GM19395 (cell line): ENCODE measurements around the gene ATCAY.

ENCODE experiments used
- ATAC-seq: cut with Tn5 transposase; IDR thresholded peaks from one replicate; pipeline ENCODE4 v1.9.1; 2021; ENCODE audit warnings: mild to moderate bottlenecking, moderate library complexity; ENCODE audit not compliant: unreplicated experiment

The ATCAY gene, protein sequence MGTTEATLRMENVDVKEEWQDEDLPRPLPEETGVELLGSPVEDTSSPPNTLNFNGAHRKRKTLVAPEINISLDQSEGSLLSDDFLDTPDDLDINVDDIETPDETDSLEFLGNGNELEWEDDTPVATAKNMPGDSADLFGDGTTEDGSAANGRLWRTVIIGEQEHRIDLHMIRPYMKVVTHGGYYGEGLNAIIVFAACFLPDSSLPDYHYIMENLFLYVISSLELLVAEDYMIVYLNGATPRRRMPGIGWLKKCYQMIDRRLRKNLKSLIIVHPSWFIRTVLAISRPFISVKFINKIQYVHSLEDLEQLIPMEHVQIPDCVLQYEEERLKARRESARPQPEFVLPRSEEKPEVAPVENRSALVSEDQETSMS

DNA sequence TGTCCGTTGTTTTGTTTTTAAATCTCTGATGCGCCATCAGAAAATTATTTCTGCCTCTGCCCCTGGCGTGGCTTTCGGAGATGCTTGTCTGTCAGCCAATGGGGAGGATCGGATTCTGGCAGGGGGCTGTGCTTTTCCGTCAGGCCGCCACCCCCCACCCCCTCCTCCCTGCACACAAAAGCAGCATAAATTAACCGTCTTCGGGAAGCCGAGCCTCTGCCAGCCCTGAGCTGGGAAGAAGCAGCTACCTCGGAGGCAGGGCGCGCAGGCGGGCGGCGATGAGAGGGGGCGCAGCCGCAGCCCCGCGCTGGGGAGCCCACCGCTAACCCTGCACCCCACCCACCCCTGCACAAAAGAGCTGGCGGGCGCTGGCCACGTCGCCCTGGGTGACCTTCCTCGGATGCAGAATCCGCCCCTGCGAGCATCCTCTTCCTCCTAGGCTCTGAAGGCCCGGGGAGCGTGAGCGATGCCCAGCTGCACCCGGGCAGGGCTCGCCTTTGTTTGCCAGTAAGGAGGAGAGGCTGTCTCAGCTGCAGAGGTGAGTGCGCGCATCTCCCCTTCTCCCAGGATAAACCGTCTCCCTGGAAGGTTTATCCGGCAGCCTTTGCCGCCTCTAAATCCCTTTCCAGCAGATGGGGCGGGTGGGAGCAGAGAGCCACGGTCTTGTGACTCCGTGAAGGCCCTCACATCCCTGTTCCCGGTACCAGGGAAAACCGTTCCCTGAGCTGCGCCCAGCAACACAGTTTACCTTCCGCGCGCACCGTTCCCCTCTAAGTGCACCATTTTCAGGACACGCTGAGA lies at the start of gene ATCAY:
Gene ATCAY (plus strand): TSS at position 215 of the 801 bp plus-strand sequence. CDS start 5,083 bp downstream, outside the sequence.
- no peak for ATAC-seq

DNA sequence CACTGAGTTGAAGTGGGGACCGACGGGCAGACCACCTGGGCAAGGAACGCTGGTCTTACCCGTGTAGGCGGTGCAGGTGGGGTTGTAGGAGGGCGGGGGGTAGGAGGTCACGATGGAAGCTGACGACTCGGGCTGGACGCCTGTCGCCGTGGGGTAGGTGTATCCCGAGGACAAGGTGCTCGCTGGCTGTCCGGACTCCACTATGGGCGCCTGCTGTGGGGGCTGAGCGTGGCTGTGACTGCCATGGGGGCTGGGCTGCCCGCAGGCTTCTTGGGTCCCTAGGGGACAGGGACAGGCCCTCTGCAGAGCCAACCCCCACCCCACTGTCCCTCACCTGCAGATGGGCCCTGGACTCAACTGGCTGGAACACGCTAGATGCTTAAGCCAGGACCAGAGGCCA lies 48.9 kb upstream of the ATCAY start:
- no peak for ATAC-seq

DNA sequence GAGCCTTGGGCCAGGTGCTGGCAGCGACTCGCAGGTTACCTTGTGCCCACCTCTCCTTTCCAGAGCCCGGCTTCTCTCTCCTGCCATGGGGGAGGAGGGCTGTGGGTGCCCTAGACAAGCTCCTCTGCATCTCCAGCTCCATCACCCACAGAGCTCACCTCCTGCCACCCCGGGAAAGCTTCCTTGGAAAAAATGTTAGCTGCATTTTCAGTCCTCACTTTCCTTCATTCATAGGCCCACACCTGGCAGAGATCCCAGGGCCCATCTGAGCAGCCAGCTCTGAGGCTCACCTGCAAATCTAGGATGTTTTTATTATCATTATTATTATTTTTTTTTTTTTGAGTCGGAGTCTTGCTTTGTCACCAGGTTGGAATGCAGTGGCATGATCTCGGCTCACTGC lies 48.5 kb upstream of the ATCAY start:
- no peak for ATAC-seq

DNA sequence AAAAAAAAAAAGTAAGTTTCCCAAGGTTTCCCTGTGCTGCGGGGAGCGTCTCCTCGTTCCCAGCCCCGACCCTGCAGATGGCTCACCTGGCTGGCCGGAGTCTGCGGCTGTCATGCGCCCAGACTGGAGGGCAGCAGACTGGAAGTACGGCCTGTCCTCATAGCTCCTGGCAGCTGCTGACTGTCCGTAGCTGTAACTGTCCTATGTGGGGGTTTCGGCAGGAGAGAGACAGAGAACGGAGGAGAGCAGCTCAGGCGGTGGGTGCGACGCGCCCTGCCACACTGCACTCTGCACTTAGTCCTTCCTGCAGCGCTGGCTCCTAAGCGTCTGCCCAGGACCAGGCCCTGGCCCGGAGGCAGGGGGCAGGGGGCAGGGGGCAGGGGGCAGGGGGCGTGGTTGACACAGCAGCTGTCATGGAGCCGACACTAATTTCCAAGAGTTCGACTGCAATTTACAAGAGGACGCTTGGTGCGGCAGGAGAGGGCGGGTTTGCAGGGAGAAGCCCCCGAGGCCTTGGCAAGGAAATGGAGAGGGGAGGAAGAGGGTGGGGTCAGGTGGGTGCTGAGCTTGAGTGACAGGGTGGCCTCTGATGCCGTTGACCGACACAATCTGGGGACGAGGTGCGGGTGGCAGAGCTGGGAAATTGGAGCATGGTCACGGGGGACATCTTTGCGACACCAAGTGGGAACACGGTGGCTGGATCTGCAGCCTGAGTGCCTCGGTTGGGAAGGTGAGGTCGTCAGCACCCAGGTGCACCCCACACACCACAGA lies 46.7 kb upstream of the ATCAY start:
- ATAC-seq, result no peak

DNA sequence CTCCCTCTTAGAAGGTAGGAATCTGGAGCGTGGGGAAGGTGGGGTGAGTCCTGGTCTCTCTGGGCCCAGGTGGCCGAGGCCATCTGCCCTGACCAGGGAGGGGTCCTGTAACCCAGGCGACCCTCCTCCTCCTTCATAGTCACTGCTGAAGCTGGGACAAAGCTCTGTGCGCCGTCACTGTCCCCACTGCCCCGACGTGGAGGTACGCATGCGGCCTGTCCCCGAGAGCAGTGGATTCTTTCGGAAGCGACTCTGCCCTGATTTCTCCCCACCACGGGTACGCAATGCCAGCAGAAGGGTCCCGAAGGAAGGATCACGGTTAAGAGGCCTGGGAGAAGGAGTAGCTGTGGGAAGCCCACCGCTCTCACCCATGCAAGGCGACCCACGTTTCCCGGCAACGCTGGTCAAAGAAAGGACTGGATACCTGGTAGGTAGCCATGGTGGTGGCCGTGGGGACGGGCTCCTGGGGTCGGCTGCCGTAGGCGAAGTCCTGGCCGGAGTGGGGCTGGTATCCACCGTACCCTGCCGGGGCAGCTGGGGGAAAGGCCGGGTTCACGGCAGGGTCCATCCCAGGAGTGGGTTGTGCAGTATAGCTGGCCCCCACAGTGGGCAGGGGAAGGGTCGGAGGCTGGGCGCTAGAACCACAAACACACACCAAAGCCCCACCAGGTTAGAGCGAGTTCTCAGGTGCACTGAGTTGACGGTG lies 46.0 kb upstream of the ATCAY start:
- ATAC-seq, result no peak

DNA sequence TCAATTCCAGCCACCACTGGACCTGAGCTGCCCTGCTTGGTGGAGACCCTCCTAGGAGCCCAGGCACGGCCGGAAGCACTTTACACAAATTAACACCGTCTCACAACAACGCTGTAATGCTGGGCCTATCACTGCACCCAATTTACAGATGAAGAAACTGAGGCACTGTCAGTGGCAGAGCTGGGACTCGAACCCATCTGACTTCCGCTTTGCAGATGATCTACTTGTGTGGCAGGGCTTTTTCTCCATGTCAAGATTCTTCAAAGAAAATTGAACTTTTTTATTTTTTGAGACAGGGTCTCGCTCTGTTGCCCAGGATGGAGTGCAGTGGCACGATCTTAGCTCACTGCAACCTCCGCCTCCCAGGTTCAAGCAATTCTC lies 45.4 kb upstream of the ATCAY start:
- ATAC-seq, result no peak

DNA sequence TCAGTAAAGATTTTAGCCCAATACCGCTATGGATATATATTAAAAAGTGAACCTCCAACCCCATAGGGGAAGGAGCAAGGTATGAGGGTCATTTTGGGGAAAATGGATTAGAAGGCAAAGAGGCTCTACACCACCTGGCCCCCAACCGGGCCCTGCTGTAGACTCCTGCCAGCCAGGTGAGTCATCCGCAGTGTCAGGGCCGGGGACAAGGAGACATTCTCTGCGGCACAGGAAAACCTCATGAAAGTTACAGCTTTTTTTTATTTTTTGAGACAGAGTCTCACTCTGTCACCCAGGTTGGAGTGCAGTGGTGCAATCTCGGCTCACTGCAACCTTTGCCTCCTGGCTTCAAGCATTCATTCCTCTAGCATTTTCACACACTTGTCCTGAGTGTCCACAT lies 43.6 kb upstream of the ATCAY start:
- no peak for ATAC-seq

DNA sequence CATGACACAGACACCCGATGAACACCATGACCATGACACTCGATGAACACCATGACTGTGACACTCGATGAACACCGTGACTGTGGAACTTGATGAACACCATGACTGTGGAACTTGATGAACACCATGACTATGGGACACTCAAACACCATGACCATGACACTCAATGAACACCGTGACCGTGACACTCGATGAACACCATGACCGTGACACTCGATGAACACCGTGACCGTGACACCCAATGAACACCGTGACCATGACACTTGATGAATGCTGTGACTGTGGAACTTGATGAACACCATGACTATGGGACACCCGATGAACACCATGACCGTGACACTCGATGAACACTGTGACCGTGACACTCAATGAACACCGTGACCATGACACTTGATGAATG lies 43.2 kb upstream of the ATCAY start:
- no peak for ATAC-seq

DNA sequence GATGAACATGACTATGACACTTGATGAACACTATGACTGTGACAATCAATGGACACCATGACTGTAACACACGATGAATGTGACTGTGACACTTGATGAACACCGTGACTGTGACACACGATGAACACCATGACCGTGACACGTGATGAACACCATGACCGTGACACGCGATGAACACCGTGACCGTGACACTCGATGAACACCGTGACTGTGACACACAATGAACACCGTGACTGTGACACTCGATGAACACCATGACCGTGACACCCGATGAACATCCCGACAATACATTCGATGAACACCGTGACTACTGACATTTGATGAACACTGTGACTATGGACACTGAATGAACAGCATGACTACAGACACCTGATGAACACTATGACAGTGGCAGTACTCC lies 42.6 kb upstream of the ATCAY start:
- no peak for ATAC-seq

DNA sequence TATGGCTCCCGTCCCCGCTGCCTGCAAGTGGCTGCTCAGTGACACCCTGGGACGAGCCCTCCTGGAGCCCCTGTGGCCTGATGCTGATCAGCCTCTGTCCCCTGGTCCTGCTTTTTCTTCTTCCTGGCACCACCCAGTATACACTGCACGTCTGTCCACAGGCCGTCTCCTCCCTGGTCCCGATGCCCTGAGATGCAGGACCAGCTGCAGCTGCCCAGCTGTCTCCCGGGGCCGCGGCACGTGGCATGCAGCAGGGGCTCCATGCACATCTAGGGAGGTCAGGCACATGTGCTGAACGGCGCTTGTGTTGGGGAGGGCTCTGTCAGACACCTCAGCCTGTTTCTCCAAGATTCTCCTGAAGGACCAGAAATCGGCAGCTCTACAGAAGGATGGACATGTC lies 41.8 kb upstream of the ATCAY start:
- no peak for ATAC-seq

DNA sequence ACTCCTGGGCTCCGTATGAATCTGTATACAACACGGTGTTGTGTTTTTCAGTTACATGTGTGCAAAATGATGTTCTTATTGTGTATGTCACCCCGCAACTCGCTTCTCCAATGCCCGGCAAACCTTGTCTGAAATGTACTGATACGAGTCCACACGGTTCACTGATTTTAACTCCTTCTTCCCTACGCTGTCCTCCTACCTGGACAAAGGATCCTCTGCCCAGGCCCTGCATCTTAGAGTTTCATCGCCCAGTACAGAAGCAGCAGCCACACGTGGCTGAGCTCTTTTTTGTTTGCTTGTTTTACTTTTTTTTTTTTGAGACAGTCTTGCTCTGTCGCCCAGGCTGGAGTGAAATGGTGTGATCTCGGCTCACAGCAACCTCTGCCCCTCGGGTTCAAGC lies 40.5 kb upstream of the ATCAY start:
- ATAC-seq, result no peak

DNA sequence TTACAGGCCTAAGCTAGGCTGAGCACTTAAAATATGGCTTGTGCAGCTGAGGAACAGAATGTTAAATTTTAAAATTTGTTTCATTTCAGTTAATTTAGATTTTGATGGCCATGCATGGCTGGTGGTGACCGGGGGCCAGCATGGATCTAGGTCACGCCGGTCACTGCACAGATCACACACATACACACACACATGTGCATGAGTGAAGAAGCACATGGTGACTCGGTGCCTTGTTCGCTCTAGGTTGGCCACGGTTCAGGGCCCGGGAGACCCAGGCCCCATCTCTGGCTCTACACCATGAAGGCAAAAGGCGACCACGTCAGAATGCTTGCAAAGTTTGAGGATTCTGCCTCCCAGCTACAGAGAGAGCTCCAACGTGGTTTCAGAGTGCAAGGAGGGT lies 39.7 kb upstream of the ATCAY start:
- no peak for ATAC-seq

DNA sequence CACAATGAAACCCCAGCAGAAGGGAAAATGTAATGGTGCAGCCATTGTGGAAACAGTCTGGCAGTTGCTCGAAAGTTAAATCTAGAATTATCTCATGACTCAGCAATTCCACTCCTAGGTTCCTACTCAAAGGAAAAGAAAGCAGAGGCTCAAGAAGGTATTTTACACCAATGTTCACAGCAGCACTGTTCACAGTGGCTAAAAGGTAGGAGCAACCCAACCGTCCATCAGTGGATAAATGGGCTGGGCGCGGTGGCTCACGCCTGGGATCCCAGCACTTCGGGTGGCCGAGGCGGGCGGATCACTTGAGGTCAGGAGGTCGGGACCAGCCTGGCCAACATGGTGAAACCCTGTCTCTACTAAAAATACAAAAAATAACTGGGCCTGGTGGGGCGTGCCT lies 37.5 kb upstream of the ATCAY start:
- no peak for ATAC-seq

DNA sequence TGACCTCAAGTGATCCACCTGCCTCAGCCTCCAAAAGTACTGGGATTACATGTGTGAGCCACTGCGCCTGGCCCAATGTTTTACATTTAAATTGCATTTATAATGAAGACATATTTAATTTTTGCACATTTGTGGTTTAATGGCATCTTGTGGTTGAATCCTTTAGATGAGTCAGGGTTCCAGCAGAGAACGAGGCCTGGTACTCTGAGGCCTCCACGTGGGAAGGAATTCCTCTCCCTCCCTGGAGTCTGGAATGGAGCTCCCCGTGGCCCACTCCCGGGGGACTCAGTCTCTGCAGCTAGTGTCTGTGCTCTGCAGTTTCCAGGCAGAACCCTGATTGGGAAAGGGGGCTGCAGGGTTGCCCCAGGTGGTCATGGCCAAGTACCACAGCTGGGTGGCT lies 35.9 kb upstream of the ATCAY start:
- no peak for ATAC-seq

DNA sequence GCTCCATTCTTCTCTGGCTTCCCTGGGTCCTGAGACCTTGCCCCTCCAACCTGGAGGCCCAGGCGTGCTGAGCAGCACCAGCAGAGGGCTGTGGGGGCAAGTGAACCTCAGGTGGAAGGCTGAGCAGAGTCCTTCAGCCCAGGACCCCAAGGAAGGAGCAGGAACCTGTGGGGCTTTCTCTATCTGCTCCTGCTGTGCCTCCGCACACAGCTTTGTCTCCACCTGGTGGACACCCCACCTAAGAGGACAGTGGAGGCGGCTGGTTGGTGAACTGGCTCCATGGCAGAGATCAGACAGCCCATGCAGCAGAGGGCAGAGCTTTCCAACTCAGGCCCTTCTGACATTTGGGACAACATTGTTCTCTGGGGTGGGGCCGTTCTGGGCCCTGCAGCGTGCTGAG lies 31.4 kb upstream of the ATCAY start:
- ATAC-seq, result no peak

DNA sequence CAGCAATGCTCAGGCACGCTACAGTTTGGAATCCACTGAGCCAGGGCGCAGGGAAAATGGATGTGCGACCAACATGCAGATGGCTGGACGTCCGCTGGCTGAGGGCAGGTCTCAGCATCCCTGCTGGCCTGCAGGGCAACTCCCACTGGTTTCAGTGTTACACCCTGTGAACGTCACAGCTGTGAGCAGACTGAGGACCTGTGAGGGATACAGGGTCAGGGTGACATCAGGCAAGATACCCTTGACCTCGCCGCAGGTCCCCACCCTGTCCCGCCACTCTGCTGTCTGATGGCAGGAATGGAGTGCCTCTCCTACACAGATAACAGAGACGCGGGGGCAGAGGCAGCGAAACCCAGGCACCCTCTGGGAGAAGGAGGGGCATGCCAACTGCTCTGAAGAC lies 30.7 kb upstream of the ATCAY start:
- no peak for ATAC-seq

DNA sequence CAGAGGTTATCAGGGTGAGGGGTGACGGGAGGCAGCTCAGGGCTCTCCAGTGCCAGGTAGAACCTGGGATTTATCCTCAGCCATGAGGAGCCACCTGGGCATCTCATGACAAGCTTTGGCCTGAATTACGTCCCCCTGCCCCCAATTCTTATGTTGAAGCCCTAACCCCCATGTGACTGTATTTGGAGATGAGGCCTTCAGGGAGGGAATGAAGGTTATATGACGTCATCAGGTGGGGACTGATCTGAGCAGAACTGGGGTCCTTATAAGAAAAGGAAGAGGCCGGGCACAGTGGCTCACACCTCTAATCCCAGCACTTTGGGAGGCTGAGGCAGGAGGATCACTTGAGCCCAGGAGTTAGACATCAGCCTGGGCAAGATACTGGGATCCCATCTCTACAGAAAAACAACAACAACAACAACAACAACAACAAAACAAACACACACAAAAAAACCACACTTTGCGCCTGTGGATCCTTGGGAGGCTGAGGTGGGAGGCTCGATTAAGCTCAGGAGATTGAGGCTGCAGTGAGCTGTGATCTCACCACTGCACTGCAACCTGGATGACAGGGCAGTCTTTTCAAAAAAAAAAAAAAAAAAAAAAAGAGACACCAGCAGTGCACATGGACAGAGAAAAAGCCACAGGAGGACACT lies 30.0 kb upstream of the ATCAY start:
- ATAC-seq, result no peak

DNA sequence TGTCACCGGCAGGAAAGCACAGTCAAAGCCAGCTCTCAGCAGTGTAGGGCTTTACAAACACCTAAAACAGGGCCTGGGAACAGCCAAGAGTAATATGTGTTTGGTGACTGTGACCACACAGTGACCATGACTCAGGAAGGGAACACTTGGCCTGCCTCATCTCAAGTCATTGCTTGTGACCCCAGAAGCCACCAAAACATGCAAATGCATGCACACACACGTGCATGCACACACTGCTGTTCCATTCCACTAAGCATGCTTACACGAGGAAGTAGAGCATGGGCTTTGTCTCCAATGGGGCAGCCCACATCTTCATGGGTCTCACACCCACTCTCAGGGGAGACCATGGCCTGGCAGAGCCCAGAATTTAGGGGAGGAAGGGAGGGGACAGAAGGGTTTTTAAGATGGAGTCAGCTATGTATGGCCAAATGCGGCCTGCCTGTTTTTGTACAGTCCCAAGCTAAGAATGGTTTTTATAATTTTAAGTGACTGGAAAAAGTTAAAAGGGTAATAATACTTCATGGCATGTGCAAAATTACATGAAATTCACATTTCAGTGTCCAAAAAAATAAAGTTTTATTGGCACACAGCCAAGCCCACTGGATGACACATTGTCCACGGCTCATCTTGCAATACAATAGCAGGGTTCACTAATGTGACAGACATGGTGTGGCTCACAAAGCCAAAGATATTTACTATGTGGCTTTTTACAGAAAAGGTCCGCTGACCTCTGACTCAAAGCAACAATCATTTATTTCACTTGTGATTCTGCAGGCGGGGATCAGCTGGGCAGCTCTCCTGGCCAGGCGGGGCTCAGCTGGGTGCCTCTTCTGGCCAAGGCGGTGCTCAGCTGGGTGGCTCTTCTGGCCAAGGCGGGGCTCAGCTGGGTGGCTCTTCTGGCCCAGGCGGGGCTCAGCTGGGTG lies 29.0 kb upstream of the ATCAY start:
- no peak for ATAC-seq

DNA sequence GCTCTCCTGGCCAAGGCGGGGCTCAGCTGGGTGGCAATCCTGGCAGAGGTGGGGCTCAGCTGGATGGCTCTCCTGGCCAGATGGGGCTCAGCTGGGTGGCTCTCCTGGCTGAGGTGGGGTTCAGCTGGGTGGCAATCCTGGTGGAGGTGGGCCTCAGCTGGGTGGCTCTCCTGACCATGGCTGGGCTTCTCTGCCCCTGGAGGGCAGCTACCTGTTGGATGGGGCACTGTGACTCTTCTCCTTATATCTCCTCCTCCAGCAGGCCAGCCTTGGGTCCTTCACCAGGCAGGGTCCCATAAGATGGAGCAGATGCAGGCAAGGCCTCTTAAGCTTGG lies 28.3 kb upstream of the ATCAY start:
- ATAC-seq, result no peak
